ENCODE data around the gene ZCCHC24.

- TF ChIP-seq CTCF (IDR thresholded peaks at IDR 0.05) (no peak), POLR2A (IDR thresholded peaks at IDR 0.05) (no peak)
Observed at GRCh38 chr10:79376751-79377556, 68.5 kb downstream of the ZCCHC24 start.
